Stomach smooth muscle (tissue), 2 donors: ENCODE results near the gene CGA.
"Not testable (repeated sequence)": the region's sequence is repeated elsewhere in the genome, so short reads cannot be mapped to it uniquely, and the experiment has no call there.

Experiments
- H3K27ac ChIP-seq: one replicate; pipeline ENCODE4 v1.7.0; 2013; ENCODE audit warnings: mild to moderate bottlenecking, low read length, inconsistent platforms
- H3K27me3 ChIP-seq, 2 donors: one replicate each; pipeline ENCODE4 v1.7.0; 2013; ENCODE audit warnings: low read length in 2 of 2; ENCODE audit not compliant: insufficient read depth in 2 of 2, control insufficient read depth in 1 of 2
- H3K36me3 ChIP-seq, 2 donors: one replicate each; pipeline ENCODE4 v1.7.0; 2013; ENCODE audit warnings: low read length in 2 of 2; ENCODE audit not compliant: control insufficient read depth in 2 of 2, insufficient read depth in 2 of 2
- H3K4me1 ChIP-seq: one replicate; pipeline ENCODE4 v1.7.0; 2013; ENCODE audit warnings: low read length; ENCODE audit not compliant: control insufficient read depth, insufficient read depth
- H3K4me3 ChIP-seq, 2 donors: one replicate each; pipeline ENCODE4 v1.7.0; 2013; ENCODE audit warnings: low read length in 2 of 2
- H3K9ac ChIP-seq, 2 donors: one replicate each; pipeline ENCODE4 v1.7.0; 2013; ENCODE audit warnings: low read length in 2 of 2, mild to moderate bottlenecking in 1 of 2
- H3K9me3 ChIP-seq, 2 donors: one replicate each; pipeline ENCODE4 v1.7.0; 2013; ENCODE audit warnings: low read length in 2 of 2; ENCODE audit not compliant: control insufficient read depth in 2 of 2
- donor health status: healthy.
- donor health status: Pancreatic carcinoma.

CGA gene

GRCh38 chr6:87095087-87095509 is at the start of gene CGA:
TSS of gene CGA (minus strand) at chr6:87095106. CDS start at chr6:87088200, 6,906 bp downstream.
- Histone ChIP-seq H3K4me1 (no peaks in the 10 kb centered on the region), H3K4me3 (no peak within 1 kb of the TSS), H3K27ac (no peak within 1 kb of the TSS), H3K27me3 (no peaks in the 10 kb centered on the region), H3K9ac (no peak within 1 kb of the TSS), H3K36me3 (no peaks in the 10 kb centered on the region), H3K9me3 (no peaks in the 10 kb centered on the region)

GRCh38 chr6:87139927-87140326 is 45.0 kb upstream of the CGA start:
- not testable (repeated sequence) for H3K9me3 ChIP-seq, H3K4me3 ChIP-seq, H3K27me3 ChIP-seq, H3K36me3 ChIP-seq, H3K27ac ChIP-seq, H3K4me1 ChIP-seq, H3K9ac ChIP-seq

- H3K27ac ChIP-seq = no peak overlapping the region
- no peaks in the 10 kb centered on the region for H3K36me3 ChIP-seq
- no peaks in the 10 kb centered on the region for H3K27me3 ChIP-seq
- no peaks in the 10 kb centered on the region for H3K9me3 ChIP-seq
- H3K4me1 ChIP-seq = no peaks in the 10 kb centered on the region
- H3K4me3 ChIP-seq = no peak overlapping the region
- no peak overlapping the region for H3K9ac ChIP-seq
These were observed 44.3 kb upstream of the CGA start for GRCh38 chr6:87139236-87139635.

- Histone ChIP-seq H3K27me3 (no peaks in the 10 kb centered on the region), H3K36me3 (no peaks in the 10 kb centered on the region), H3K4me1 (no peaks in the 10 kb centered on the region), H3K27ac (no peak overlapping the region), H3K9me3 (no peaks in the 10 kb centered on the region), H3K9ac (no peak overlapping the region), H3K4me3 (no peak overlapping the region)
These were observed 42.1 kb upstream of the CGA start for GRCh38 chr6:87136963-87137362.

GRCh38 chr6:87127737-87128136 is 32.8 kb upstream of the CGA start:
- Histone ChIP-seq H3K9ac (no peak overlapping the region), H3K9me3 (no peaks in the 10 kb centered on the region), H3K36me3 (no peaks in the 10 kb centered on the region), H3K27ac (no peak overlapping the region), H3K4me3 (no peak overlapping the region), H3K27me3 (peaks cover 2 to 6% of the 10 kb centered on the region in 2 donors), H3K4me1 (no peaks in the 10 kb centered on the region)

GRCh38 chr6:87126501-87126900 is 31.6 kb upstream of the CGA start:
- Histone ChIP-seq H3K4me3 (no peak overlapping the region), H3K36me3 (no peaks in the 10 kb centered on the region), H3K9me3 (no peaks in the 10 kb centered on the region), H3K9ac (no peak overlapping the region), H3K4me1 (no peaks in the 10 kb centered on the region), H3K27me3 (peaks cover 2 to 14% of the 10 kb centered on the region in 2 donors), H3K27ac (no peak overlapping the region)

GRCh38 chr6:87124074-87124473 is 29.2 kb upstream of the CGA start:
- Histone ChIP-seq H3K27me3 (peaks cover 2 to 14% of the 10 kb centered on the region in 2 donors), H3K9me3 (no peaks in the 10 kb centered on the region), H3K4me3 (no peak overlapping the region), H3K9ac (no peak overlapping the region), H3K36me3 (no peaks in the 10 kb centered on the region), H3K27ac (no peak overlapping the region), H3K4me1 (no peaks in the 10 kb centered on the region)

- Histone ChIP-seq H3K9ac (no peak overlapping the region), H3K4me3 (peak overlapping the region in 1 of 2 donors; percentile 3), H3K27me3 (peaks cover 2 to 14% of the 10 kb centered on the region in 2 donors), H3K9me3 (no peaks in the 10 kb centered on the region), H3K27ac (no peak overlapping the region), H3K36me3 (no peaks in the 10 kb centered on the region), H3K4me1 (no peaks in the 10 kb centered on the region)
These were observed 27.6 kb upstream of the CGA start for GRCh38 chr6:87122477-87122876.

GRCh38 chr6:87118054-87118453 is 23.1 kb upstream of the CGA start:
- Histone ChIP-seq H3K36me3 (no peaks in the 10 kb centered on the region), H3K4me3 (no peak overlapping the region), H3K9ac (no peak overlapping the region), H3K27me3 (peaks cover 2 to 8% of the 10 kb centered on the region in 2 donors), H3K9me3 (no peaks in the 10 kb centered on the region), H3K4me1 (no peaks in the 10 kb centered on the region), H3K27ac (no peak overlapping the region)

- Histone ChIP-seq H3K36me3 (no peaks in the 10 kb centered on the region), H3K9me3 (no peaks in the 10 kb centered on the region), H3K4me3 (no peak overlapping the region), H3K9ac (no peak overlapping the region), H3K4me1 (no peaks in the 10 kb centered on the region), H3K27me3 (no peaks in the 10 kb centered on the region), H3K27ac (no peak overlapping the region)
These were observed 22.0 kb upstream of the CGA start for GRCh38 chr6:87116922-87117321.

GRCh38 chr6:87115402-87116135 is 20.7 kb upstream of the CGA start:
- Histone ChIP-seq H3K36me3 (no peaks in the 10 kb centered on the region), H3K27me3 (no peaks in the 10 kb centered on the region), H3K9ac (no peak overlapping the region), H3K27ac (no peak overlapping the region), H3K4me1 (no peaks in the 10 kb centered on the region), H3K9me3 (no peaks in the 10 kb centered on the region), H3K4me3 (no peak overlapping the region)
